Coronary artery (tissue), 2 donors: ENCODE measurements around the gene SECISBP2.

Source experiments
- DNase-seq: peaks from one replicate; pipeline ENCODE4 v3.0.0-alpha.2; 2017; ENCODE audit warnings: low spot score
- H3K27ac ChIP-seq, 2 donors: fragments of 200-600 bp; sonication (generic); one replicate each; pipeline ENCODE4 v1.5.1; 2016 to 2019
- H3K4me3 ChIP-seq: fragments of 200-600 bp; sonication (generic); 2 replicates; pipeline ENCODE4 v1.5.1; 2016; ENCODE audit warnings: mild to moderate bottlenecking, moderate library complexity
- TF ChIP-seq, protein P1 (sequence below): fragments of 200-600 bp; sonication (generic); IDR thresholded peaks from one replicate; pipeline ENCODE4 v1.5.1; 2019; ENCODE audit warnings: antibody characterized with exemption

SECISBP2 gene

GRCh38 chr9:89304020-89304833, 14.1 kb upstream of the SECISBP2 start:
- DNase-seq, result no peak
- Histone ChIP-seq H3K27ac (no peak overlapping the region), H3K4me3 (no peak overlapping the region)
- TF ChIP-seq, protein P1, sequence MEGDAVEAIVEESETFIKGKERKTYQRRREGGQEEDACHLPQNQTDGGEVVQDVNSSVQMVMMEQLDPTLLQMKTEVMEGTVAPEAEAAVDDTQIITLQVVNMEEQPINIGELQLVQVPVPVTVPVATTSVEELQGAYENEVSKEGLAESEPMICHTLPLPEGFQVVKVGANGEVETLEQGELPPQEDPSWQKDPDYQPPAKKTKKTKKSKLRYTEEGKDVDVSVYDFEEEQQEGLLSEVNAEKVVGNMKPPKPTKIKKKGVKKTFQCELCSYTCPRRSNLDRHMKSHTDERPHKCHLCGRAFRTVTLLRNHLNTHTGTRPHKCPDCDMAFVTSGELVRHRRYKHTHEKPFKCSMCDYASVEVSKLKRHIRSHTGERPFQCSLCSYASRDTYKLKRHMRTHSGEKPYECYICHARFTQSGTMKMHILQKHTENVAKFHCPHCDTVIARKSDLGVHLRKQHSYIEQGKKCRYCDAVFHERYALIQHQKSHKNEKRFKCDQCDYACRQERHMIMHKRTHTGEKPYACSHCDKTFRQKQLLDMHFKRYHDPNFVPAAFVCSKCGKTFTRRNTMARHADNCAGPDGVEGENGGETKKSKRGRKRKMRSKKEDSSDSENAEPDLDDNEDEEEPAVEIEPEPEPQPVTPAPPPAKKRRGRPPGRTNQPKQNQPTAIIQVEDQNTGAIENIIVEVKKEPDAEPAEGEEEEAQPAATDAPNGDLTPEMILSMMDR, result no peak

DNA sequence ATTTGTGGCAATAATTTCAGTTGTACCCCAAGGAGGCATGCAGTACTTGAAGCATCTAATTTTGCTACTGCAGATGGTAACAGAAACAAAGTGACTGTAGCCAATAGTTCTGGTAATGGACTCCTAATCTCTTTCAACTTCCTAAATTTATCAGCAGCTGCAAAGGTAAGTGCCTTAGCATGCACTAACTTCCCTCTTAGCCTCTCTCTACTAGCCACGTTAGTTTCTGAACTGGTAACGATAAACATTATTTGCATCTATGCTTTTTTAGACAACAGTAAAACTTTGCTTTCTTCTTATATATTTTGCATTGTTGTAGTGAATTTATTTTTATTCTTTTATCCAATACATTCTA, 13.5 kb upstream of the SECISBP2 start:
- Histone ChIP-seq H3K4me3 (no peak overlapping the region), H3K27ac (no peak overlapping the region)
- DNase-seq, result no peak
- TF ChIP-seq, protein P1, result no peak

DNA sequence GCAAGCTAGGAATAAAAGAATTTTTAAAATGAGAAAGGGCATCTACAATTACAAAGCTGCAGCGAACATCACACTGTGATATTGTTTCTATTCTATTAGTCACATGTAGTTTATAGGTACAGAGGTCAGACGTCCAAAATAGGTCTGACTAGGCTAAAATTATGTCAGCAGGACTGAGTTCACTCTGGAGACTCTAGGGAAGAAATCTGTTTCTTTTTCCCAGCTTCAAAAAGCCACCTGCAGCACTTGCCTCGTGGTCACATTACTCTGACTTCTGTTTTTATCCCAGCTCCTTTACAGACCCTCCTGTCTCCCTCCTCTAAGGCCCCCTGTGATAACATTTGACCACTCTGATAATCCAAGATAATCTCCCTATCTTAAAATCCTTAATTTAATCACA, 12.4 kb upstream of the SECISBP2 start:
- no peak overlapping the region for H3K4me3 ChIP-seq
- TF ChIP-seq, protein P1, result no peak
- H3K27ac ChIP-seq, result no peak overlapping the region
- DNase-seq, result no peak

GRCh38 chr9:89309166-89309565, 9.1 kb upstream of the SECISBP2 start:
- Histone ChIP-seq H3K4me3 (no peak overlapping the region), H3K27ac (no peak overlapping the region)

DNA sequence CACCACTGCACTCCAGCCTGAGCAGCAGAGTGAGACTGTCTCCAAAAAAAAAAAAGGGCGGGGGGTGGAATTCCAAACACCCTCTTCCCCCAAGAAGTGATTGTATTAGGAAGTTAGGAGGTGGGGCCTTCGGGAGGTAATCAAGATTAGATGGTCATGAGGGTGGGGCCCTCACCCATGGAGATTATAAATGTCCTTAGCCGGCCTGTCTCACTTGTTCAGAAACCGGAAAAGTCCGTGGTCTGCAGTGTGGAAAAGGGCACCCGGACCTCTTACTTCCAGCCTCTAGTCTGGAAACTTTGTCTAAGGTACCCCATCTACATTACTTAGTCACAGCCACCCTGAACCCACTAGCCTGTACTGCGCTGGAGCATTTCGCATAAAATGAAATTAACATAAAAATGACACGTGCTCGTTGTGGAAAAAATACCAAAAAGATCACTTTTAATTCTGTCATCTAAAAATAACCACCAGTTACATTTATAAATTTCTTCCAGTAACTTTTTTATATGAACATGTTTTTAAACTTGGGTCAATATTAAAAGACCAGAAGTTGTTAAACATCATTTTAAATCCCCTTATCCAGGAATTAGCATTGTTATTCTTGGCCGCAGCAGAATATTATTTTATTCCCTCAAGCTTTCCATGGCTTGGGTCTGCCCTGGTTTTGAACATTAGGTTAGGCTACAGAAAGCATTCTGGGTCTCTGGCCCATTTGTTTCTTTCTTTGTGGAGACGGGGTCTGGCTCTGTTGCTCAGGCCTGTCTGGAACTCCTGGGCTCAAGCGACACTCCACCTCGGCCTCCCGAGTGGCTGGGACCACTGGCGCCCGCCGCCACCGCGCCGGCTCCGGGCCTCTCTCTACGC, 8.5 kb upstream of the SECISBP2 start:
- TF ChIP-seq, protein P1, result no peak
- no peak for DNase-seq
- Histone ChIP-seq H3K27ac (peak overlapping the region; percentile 100), H3K4me3 (peak overlapping the region; percentile 92)

More at GRCh38 chr9:89309166-89309565, 9.1 kb upstream of the SECISBP2 start:
- no peak for DNase-seq
- TF ChIP-seq, protein P1, result no peak

DNA sequence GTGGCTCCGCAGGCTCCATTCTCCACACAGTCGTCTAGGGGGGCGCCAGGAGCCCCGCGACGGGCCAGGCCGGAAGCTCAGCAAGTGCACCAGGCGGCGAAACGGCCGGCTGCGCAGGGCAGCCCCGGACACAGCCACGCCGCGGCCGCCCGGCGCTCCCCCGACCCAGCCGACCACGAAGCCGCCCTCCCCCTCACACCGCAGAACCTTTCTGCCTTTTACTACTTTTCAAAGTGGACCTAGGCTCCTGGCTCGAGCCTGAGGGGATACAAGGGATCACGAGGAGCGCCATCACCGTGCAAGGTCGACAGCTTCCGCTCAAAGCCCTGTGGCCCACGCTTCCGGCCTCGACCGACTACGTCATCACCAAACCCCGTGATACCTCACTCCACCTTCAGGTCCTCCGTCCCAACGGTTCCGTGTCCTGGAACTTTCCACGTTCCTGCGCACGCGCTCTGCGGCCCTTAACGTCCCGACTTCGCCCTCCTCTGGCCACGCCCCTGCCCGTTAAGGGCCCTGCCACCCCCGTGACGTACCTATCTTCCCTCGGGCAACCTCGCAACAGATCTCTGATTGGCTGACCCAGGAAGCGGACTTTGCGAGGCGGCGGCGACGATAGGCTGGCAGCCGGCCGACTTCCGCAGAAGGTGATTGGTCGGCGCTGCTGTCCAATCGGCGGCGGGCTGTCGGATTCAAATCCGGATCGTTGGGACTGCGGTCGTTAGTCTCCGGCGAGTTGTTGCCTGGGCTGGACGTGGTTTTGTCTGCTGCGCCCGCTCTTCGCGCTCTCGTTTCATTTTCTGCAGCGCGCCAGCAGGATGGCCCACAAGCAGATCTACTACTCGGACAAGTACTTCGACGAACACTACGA, 7.6 kb upstream of the SECISBP2 start, which contains the start of gene CKS2:
TSS of gene CKS2 (plus strand) at position 721 of the 871 bp plus-strand sequence. CDS start at position 819, 98 bp downstream.
- TF ChIP-seq, protein P1, result no peak
- Histone ChIP-seq H3K27ac (peak within 1 kb of the TSS; percentile 100), H3K4me3 (peak within 1 kb of the TSS; percentile 92)
- peak; percentile 100 for DNase-seq
